Middle frontal gyrus (tissue), 1 donor: Measurements from ENCODE around the gene POMT1.

ENCODE experiments used
- DNase-seq: peaks from one replicate; pipeline ENCODE4 v3.0.0-alpha.2; 2015; ENCODE audit warnings: low spot score; ENCODE audit errors: extremely low spot score

Gene POMT1

GRCh38 chr9:131476777-131477345 is 25.9 kb upstream of the POMT1 start:
- no peak for DNase-seq

DNA sequence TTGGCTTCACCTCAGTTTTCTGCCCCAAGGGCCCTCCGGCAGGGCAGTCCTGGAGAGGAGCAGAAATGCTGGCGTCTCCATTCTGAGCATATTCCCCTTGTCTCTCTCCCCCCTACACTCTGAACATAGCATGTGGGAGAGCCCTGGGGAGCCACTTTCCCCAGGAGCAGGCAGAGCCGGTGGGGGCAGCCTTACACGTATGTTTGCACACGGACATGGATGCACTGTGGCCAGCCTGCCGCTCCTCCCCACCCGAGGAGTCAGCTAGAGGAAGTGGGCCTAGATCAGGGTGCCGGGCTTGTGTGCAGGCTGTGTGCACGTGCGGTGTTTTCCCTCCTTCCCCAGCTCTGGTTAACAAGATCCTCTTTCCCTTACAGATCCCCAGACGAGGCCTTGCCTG is 25.4 kb upstream of the POMT1 start:
- DNase-seq: no peak

GRCh38 chr9:131477816-131478419 is 24.8 kb upstream of the POMT1 start:
- DNase-seq: no peak

- no peak for DNase-seq
Measured at GRCh38 chr9:131478421-131478868, 24.3 kb upstream of the POMT1 start.

DNA sequence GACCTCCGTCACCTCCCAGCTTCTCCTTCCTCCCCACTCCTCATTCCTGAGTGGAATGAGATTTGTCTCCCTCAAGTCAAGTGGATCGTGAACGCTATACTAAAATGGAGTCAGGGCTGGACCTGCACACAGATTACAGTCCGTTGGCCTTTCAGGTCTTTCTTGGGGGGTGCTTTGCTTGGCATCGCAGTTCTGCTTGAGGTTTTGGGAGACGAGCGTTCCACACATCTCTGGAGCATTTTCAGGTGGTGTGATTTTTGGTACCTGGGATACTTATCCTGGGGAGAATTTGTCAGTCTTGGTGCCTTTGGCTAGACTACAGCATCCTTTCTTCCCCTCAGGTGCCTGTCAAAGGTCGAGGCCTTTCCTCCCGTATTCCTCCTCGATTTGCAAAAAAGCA is 23.8 kb upstream of the POMT1 start:
- no peak for DNase-seq

DNA sequence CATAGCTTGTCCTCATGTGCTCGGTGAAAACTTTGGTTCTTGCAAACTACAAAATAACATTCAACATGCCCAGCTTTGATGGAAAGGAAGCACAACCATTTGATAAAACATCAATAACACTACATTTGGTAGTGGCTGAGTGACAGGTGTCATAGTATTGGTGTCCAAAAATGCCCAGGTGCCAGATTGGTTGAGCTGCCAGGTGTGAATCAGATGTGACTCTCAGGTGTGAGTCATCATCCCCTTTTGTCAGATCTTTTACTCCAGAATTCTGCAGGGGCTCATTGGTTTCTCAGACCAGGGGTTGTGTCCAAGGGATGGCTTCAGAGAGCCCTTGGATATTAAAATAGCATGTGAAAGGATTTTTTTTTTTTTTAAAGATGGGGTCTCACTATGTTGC is 22.5 kb upstream of the POMT1 start:
- no peak for DNase-seq

GRCh38 chr9:131481441-131482342 is 21.0 kb upstream of the POMT1 start:
- no peak for DNase-seq

DNA sequence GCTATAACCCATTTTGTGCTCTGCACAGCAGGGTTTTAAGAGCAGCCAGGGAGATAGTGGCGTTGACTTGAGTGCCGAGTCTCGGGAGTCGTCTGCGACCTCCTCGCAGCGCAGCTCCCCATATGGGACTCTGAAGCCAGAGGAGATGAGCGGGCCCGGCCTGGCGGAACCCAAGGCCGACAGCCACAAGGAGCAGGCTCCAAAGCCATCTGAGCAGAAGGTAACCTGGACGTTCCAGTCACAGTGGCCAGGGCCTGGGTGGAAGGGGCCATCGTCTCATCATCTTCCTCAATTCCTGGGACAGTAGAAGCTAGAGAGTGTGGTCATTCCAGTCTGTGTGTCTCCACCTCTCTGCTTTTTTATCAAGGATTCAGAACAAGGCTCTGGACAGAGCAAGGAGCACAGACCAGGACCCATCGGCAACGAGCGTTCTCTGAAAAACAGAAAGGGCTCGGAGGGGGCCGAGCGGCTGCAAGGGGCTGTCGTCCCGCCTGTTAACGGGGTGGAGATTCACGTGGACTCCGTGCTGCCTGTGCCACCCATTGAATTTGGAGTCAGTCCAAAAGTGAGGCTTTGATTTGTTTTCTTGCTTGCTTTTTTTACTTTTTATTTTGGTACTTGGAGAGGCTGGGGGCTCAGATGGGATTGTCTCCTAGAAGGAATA is 20.2 kb upstream of the POMT1 start:
- DNase-seq: no peak

- no peak for DNase-seq
Measured at GRCh38 chr9:131483319-131484050, 19.2 kb upstream of the POMT1 start.

DNA sequence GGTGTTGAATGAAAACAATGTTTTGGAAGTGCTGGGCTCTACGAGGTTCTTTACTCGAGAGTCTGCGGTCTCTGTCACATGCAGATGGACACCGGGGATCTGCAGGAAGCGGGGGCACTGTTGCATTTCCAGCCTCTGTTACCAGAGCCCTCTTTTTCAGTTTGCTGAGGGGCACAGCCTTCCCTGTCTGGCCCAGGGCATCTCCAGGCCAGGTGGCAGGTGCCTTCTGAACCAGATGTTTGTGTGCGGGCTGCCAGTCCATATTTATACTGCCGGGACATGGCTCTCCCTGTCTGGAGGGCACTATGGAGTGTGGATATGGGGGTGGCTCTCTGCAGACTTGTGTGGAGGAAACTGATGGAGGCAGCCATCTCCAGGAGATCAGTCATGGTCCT is 18.7 kb upstream of the POMT1 start:
- DNase-seq: no peak

GRCh38 chr9:131484560-131485185 is 18.0 kb upstream of the POMT1 start:
- DNase-seq: no peak

- no peak for DNase-seq
Measured at GRCh38 chr9:131485206-131485605, 17.5 kb upstream of the POMT1 start.

GRCh38 chr9:131485728-131486422 is 16.8 kb upstream of the POMT1 start:
- DNase-seq: no peak

- no peak for DNase-seq
Measured at GRCh38 chr9:131487001-131487400, 15.7 kb upstream of the POMT1 start.

- DNase-seq: no peak
Measured at GRCh38 chr9:131487621-131488031, 15.1 kb upstream of the POMT1 start.

DNA sequence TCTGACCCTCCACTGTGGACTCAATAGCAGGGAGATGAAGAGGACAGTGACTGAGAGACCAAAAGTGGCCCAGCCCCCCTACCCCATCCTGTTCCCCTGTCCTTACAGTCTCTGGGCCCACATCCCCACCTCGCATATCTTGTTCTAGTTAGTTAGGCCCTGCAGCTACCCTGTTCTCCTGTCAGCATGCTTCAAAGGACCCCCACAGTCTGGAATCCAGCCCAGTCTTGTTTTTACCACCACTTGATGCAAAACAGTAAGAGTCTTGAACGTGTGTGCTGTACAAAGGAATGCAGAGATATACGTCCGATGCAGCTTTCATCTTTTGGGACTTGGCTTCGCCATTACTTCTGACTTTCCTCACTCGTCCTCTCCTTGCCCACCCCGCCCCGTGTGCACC is 12.2 kb upstream of the POMT1 start:
- DNase-seq: no peak

DNA sequence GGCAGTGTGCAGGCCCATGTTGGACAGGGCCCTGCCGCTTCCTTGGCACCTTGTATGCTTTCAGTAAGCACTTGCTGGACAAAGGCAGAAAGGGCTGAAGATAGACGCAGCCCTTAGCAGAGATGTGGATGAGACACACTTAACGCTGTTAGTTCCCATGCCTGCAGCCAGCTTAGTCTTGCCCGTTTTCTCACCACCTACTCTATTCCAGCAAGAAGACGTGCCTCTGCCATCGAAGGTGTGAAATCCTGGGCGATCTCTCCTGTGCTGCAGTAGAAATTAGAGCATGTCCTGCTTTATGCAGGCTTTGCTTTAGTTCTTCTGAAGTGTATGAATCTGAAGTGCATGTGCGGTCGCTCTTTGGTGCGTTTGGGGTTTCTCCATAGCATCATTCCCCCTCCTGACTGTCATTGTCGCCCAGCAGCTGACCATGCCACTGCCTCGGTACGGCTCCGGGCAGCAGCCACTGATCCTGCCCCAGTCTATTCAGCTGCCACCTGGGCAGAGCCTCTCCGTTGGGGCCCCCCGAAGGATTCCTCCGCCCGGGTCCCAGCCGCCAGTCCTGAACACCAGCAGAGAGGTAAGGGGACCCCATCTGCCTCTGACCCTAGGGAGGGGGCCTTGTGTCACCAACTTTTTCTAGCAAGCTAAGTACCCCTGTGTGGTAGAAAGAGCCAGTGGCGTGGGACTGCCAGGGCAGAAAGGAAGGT is 11.6 kb upstream of the POMT1 start:
- peak; percentile 40 for DNase-seq

- no peak for DNase-seq
Measured at GRCh38 chr9:131492070-131492469, 10.6 kb upstream of the POMT1 start.

- no peak for DNase-seq
Measured at GRCh38 chr9:131494296-131494870, 8.3 kb upstream of the POMT1 start.
